Panc1 (cell line): ENCODE measurements around the gene CLEC16A. TPM values are rescaled to one million over a fixed set of nuclear protein-coding genes. Genes with fewer than 3 reads are reported as not detected.

ENCODE experiments used
- ATAC-seq: fragments of 200-7000 bp; cut with Tn5 transposase; 2 replicates; pipeline ENCODE4 v1.9.1; 2020; ENCODE audit warnings: mild to moderate bottlenecking, moderate library complexity
- BruUV-seq: library from RNA; stranded (reverse); fragments of 400-500 nt; replicated peaks from 2 replicates; lab custom pipeline; 2021; lab: Mats Ljungman, UMichigan
- CTCF ChIA-PET: fragments of 300-600 bp; sonication (Branson Sonifier 250); formaldehyde crosslinking; loops from one replicate; lab custom pipeline; 2022; ENCODE audit warnings: antibody characterized with exemption; lab: Charles Lee
- POLR2A ChIA-PET: fragments of 300-600 bp; sonication (Branson Sonifier 250); formaldehyde crosslinking; loops from one replicate; lab custom pipeline; 2022; ENCODE audit warnings: antibody characterized with exemption; lab: Charles Lee
- DNase-seq: peaks from one replicate; pipeline ENCODE4 v3.0.0-alpha.2; 2010; ENCODE audit warnings: low read depth, low spot score
- H3K27ac ChIP-seq: 2 replicates; pipeline ENCODE4 v1.5.1; 2011; ENCODE audit warnings: mild to moderate bottlenecking, low read length, inconsistent platforms
- H3K27me3 ChIP-seq: fragments of 200-500 bp; sonication (Bioruptor generic); 2 replicates; pipeline ENCODE4 v1.6.0; 2014; ENCODE audit warnings: low read length, inconsistent platforms; ENCODE audit not compliant: control insufficient read depth, insufficient read depth
- H3K36me3 ChIP-seq: fragments of 200-500 bp; sonication (Bioruptor generic); 2 replicates; pipeline ENCODE4 v1.5.1; 2014; ENCODE audit warnings: inconsistent platforms, mild to moderate bottlenecking, low read length, moderate library complexity; ENCODE audit not compliant: control insufficient read depth, insufficient read depth
- H3K4me1 ChIP-seq: 2 replicates; pipeline ENCODE4 v1.5.1; 2011; ENCODE audit warnings: inconsistent platforms, mild to moderate bottlenecking, low read length, moderate library complexity; ENCODE audit not compliant: control insufficient read depth, insufficient read depth
- H3K4me3 ChIP-seq, 2 experiments: 2 replicates each; pipeline ENCODE4 v1.5.1; 2011 to 2012; ENCODE audit warnings: low read depth in 2 of 2, low read length in 2 of 2, mild to moderate bottlenecking in 2 of 2, inconsistent platforms in 1 of 2, moderate library complexity in 1 of 2
- H3K9me3 ChIP-seq: fragments of 200-500 bp; sonication (Bioruptor generic); 2 replicates; pipeline ENCODE4 v1.5.1; 2014; ENCODE audit warnings: low read depth, mild to moderate bottlenecking, inconsistent platforms, low read length, moderate library complexity; ENCODE audit not compliant: control insufficient read depth, insufficient read depth
- POLR2AphosphoS5 ChIP-seq: IDR thresholded peaks from 2 replicates; pipeline ENCODE4 v1.6.1; 2012; ENCODE audit warnings: mild to moderate bottlenecking, low read depth, low read length, moderate library complexity
- SIN3A ChIP-seq: IDR thresholded peaks from 2 replicates; pipeline ENCODE4 v1.6.1; 2012; ENCODE audit warnings: low read depth, mild to moderate bottlenecking, low read length, moderate library complexity, borderline replicate concordance; ENCODE audit not compliant: insufficient read depth
- TCF7L2 ChIP-seq: IDR thresholded peaks from 2 replicates; pipeline ENCODE4 v1.6.1; 2011; ENCODE audit warnings: mild to moderate bottlenecking, low read depth, low read length, inconsistent platforms
- in situ Hi-C: cut with HindIII; loops from 2 replicates; pipeline ENCODE4 v1.10.0; 2016; ENCODE audit warnings: low sequenced_read_pairs, low pct_unique_long_range_greater_than_20kb
- intact Hi-C: fragments of 100-400 bp; cut with micrococcal nuclease; formaldehyde crosslinking; loops from one replicate; pipeline ENCODE4 v1.10.0; 2022; ENCODE audit not compliant: unreplicated experiment
- total RNA-seq: library from RNA; stranded (reverse); gene quantifications from one replicate; pipeline ENCODE4 v1.2.1, GENCODE V29; 2021; ENCODE audit not compliant: unreplicated experiment
- TF ChIP-seq, protein P1 (sequence below), 2 experiments: IDR thresholded peaks; 2 replicates each; pipeline ENCODE4 v1.6.1; 2011 to 2012; ENCODE audit warnings: low read depth in 2 of 2, control low read depth in 1 of 2, low read length in 1 of 2, mild to moderate bottlenecking in 1 of 2, moderate library complexity in 1 of 2; ENCODE audit not compliant: insufficient read depth in 1 of 2
- TF ChIP-seq, protein P2 (sequence below): fragments of 450-650 bp; IDR thresholded peaks from 2 replicates; pipeline ENCODE4 v1.5.1; 2017; ENCODE audit warnings: mild to moderate bottlenecking

Gene CLEC16A
- total RNA-seq, 1 experiment from 2014 or later: 21.0 TPM

DNA sequence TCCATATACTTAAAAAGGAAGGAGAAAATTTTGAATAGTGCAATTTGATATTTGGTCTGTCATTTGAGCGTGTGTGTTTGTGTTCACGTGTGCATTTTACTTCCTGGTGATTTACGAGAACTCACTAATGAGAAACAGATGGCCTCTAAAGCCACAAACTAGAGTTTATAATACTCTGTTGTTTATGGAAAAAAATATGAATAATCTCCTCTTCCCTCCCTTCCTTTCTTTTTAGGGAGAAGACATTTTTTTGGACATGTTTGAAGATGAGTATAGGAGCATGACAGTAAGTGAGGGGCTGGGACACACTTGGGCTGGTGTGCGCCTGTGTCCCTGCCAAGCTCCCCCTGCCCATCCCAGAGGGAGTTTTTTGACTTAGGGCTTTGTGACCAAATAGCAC lies 102.7 kb downstream of the CLEC16A start:
- intact Hi-C loops: no loop called here
- Histone ChIP-seq H3K9me3 (no peaks in the 10 kb centered on the region), H3K4me1 (no peaks in the 10 kb centered on the region), H3K4me3 (no peak overlapping the region), H3K36me3 (no peaks in the 10 kb centered on the region; the same call in 1 of the 2 replicates), H3K27ac (no peak overlapping the region), H3K27me3 (no peaks in the 10 kb centered on the region)
- no TSS peak for BruUV-seq
- ChIA-PET CTCF (no interaction called here), POLR2A (no interaction called here)
- TF ChIP-seq SIN3A: no peak
- no peak for TF ChIP-seq POLR2AphosphoS5
- TF ChIP-seq TCF7L2: no peak
- TF ChIP-seq, protein P1, sequence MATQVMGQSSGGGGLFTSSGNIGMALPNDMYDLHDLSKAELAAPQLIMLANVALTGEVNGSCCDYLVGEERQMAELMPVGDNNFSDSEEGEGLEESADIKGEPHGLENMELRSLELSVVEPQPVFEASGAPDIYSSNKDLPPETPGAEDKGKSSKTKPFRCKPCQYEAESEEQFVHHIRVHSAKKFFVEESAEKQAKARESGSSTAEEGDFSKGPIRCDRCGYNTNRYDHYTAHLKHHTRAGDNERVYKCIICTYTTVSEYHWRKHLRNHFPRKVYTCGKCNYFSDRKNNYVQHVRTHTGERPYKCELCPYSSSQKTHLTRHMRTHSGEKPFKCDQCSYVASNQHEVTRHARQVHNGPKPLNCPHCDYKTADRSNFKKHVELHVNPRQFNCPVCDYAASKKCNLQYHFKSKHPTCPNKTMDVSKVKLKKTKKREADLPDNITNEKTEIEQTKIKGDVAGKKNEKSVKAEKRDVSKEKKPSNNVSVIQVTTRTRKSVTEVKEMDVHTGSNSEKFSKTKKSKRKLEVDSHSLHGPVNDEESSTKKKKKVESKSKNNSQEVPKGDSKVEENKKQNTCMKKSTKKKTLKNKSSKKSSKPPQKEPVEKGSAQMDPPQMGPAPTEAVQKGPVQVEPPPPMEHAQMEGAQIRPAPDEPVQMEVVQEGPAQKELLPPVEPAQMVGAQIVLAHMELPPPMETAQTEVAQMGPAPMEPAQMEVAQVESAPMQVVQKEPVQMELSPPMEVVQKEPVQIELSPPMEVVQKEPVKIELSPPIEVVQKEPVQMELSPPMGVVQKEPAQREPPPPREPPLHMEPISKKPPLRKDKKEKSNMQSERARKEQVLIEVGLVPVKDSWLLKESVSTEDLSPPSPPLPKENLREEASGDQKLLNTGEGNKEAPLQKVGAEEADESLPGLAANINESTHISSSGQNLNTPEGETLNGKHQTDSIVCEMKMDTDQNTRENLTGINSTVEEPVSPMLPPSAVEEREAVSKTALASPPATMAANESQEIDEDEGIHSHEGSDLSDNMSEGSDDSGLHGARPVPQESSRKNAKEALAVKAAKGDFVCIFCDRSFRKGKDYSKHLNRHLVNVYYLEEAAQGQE (IDR thresholded peaks at IDR 0.05; ENCODE audit: insufficient read depth in 1 of 2, low read depth in 2 of 2, low read length in 1 of 2): no peak
- TF ChIP-seq, protein P2, sequence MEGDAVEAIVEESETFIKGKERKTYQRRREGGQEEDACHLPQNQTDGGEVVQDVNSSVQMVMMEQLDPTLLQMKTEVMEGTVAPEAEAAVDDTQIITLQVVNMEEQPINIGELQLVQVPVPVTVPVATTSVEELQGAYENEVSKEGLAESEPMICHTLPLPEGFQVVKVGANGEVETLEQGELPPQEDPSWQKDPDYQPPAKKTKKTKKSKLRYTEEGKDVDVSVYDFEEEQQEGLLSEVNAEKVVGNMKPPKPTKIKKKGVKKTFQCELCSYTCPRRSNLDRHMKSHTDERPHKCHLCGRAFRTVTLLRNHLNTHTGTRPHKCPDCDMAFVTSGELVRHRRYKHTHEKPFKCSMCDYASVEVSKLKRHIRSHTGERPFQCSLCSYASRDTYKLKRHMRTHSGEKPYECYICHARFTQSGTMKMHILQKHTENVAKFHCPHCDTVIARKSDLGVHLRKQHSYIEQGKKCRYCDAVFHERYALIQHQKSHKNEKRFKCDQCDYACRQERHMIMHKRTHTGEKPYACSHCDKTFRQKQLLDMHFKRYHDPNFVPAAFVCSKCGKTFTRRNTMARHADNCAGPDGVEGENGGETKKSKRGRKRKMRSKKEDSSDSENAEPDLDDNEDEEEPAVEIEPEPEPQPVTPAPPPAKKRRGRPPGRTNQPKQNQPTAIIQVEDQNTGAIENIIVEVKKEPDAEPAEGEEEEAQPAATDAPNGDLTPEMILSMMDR: no peak
- in situ Hi-C loops: no loop called here
- no peak for ATAC-seq
- DNase-seq: no peak

DNA sequence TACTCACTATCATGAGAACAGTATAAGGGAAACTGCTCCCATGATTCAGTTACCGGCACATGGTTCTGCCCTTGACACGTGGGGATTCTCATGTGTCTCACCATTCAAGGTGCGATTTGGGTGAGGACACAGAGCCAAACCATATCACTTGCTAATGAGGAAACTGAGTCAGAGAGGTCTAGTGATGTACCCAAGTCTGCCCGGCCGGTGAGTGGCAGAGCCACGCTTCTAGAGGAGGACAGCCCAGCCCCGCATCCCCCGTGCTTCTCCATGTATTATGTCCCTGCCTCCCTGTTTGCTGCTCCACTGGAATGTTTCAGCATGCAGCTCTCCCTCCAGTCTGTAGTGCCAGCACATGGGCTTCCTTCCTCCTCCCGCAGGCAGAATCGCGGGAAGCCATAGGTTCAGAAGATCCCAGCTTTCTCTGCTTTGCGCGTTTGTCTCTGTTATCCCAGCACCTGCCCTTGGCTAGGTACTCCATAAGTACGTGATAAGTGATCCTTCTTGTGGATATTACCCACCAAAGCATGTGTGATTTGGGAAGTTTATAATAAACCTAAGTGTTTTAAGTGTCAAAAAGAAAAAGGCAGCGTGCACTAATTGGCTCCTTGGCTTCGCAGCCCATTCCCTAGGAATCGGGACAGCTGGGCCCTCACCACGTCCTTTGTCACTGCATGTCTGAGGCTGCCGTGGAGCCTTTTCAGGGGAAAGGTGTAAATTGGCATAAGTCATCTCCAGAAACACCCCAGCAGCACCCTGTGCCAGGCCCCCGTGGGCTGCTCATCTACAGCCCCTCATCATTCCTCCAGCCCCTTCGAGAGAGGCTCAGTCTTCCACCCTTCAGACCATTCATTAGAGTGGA lies 103.8 kb downstream of the CLEC16A start:
- Histone ChIP-seq H3K27ac (no peak overlapping the region), H3K36me3 (no peaks in the 10 kb centered on the region; the same call in 1 of the 2 replicates), H3K9me3 (no peaks in the 10 kb centered on the region), H3K27me3 (no peaks in the 10 kb centered on the region), H3K4me1 (no peaks in the 10 kb centered on the region), H3K4me3 (no peak overlapping the region)
- CTCF ChIA-PET: no interaction called here
- POLR2A ChIA-PET: no interaction called here
- in situ Hi-C loops: no loop called here
- DNase-seq: no peak
- TF ChIP-seq POLR2AphosphoS5 (no peak), TCF7L2 (no peak), SIN3A (no peak)
- TF ChIP-seq, protein P2: no peak
- TF ChIP-seq, protein P1 (IDR thresholded peaks at IDR 0.05; ENCODE audit: insufficient read depth in 1 of 2, low read depth in 2 of 2, low read length in 1 of 2): no peak
- intact Hi-C loops: no loop called here
- BruUV-seq: no TSS peak
- ATAC-seq: no peak
